ENCODE results near the gene RPL22. TPM values are rescaled to one million over a fixed set of nuclear protein-coding genes. Genes with fewer than 3 reads are reported as not detected.

The RPL22 gene
- total RNA-seq, 2 donors from 2014 or later, result 437 to 506 TPM

DNA sequence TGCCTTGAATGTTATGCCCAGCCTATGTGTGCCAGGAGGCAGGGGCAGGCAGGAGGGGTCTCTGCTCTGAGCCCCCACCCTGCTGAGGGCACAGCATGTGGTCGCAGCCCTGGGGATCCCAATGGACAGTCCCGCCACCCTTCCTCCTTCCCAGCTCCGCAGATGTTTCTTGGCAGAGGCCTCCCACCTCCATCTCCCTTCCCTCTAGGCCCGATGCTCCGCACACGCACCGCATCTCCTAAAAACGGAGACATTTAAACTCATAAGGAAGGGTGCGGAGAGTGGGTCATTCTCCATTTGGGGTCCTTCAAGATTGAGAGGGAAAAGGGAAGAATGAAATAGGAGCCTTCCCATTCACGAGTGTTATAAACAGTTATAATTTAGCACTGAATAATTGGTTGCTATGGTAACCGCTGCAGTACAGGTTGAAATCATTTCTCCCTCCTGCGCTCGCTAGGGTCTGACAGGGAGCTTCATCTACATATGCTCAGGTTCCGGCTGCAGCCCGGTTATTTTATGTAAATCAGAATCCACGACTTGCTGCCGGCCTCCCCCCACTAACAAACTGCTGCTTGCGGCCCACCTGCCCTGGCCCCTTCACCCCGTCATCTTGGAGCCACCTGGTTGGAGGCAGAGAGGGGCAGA is 35.3 kb downstream of the RPL22 start:
- no peak for ATAC-seq (replicated peaks)
- H3K4me1 Mint-ChIP-seq, result no peaks in the 10 kb centered on the region
- H3K36me3 Mint-ChIP-seq (ENCODE audit: low read depth), result no peaks in the 10 kb centered on the region
- no peak overlapping the region for H3K27ac Mint-ChIP-seq
- no peak overlapping the region for H3K4me3 Mint-ChIP-seq
- peaks cover 18% of the 10 kb centered on the region for H3K27me3 Mint-ChIP-seq
- no peaks in the 10 kb centered on the region for H3K9me3 Mint-ChIP-seq

DNA sequence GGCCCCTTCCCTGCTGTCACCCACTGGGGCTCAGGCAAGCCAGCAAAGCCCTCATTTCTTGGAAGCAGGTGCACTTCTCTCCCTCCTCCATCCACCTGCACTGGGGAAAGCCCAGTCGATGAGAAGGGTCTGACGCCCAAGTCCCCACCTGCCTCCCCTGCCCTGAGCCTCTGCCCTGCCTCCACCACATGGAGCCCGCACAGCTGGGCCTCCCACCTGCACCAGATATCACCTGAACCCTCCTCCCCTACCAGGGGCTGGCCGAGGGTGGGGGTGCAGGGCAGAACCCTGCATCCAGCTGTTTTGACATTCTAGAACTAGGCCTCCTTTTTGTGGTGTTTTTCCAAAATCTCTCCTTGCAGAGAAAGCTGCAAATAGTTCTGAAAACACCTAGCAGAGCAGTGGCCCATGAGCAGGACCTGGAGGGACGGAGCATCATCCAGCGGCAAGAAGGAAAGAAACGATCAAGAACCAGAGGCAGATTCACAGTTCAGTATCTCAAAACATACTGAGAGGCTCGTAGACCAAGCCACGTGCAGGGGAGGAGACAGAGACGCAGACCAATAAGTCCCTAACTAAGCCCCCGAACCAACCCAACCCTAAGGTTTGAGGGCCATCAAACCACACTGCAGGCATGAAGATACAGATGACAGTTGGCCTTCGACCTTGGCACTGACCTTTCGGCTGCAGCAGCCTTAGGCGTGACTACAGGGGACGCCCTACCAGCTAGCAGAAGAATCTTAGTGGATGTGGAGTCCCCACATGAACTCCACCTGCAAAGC is 36.0 kb downstream of the RPL22 start:
- H3K9me3 Mint-ChIP-seq, result no peaks in the 10 kb centered on the region
- no peaks in the 10 kb centered on the region for H3K36me3 Mint-ChIP-seq (ENCODE audit: low read depth)
- H3K27me3 Mint-ChIP-seq, result peaks cover 20% of the 10 kb centered on the region
- H3K27ac Mint-ChIP-seq, result no peak overlapping the region
- no peak for ATAC-seq (replicated peaks)
- no peak overlapping the region for H3K4me3 Mint-ChIP-seq
- no peaks in the 10 kb centered on the region for H3K4me1 Mint-ChIP-seq

DNA sequence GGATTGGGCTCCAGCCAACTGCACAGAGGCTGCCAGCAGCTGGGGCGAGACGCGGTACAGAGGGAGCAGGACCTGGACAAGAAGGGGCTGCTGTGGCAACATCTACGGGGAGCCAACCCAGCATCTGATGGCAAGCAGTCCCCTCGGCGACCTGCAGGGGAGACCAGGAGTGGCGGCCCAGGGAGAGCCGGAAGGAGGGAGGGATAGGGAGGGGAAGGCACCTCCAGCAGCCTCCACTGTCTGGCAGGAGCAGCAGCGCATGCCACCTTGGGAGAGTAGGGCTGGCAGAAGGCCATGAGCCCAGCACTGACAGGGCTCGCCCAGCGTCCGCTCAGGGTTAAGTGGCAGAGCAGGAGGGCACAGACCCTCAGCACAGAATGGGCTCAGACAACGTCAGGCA is 36.6 kb downstream of the RPL22 start:
- H3K36me3 Mint-ChIP-seq (ENCODE audit: low read depth), result no peaks in the 10 kb centered on the region
- peaks cover 3% of the 10 kb centered on the region for H3K4me1 Mint-ChIP-seq
- no peak overlapping the region for H3K27ac Mint-ChIP-seq
- H3K27me3 Mint-ChIP-seq, result peaks cover 21% of the 10 kb centered on the region
- no peak for ATAC-seq (replicated peaks)
- no peak overlapping the region for H3K4me3 Mint-ChIP-seq
- H3K9me3 Mint-ChIP-seq, result no peaks in the 10 kb centered on the region

DNA sequence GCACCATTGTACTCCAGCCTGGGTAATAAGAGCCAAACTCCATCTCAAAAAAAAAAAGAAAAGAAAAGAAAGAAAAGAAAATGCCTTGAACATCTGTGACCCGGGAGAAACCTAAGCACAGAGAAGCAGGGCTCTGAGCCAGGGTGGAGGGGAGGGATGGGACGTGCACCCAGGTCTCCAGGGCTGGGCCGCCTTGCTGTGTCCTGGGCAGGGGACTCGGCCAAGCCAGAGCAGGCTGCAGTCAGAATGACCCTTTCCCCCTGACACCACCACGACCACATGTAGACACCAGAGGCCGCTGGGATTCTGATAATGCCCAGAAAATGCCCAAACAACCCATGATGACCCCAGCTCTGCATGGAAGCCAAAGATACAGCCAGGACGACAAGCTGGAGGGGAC is 37.1 kb downstream of the RPL22 start:
- no peak for ATAC-seq (replicated peaks)
- H3K4me1 Mint-ChIP-seq, result peaks cover 7% of the 10 kb centered on the region
- H3K36me3 Mint-ChIP-seq (ENCODE audit: low read depth), result no peaks in the 10 kb centered on the region
- H3K9me3 Mint-ChIP-seq, result no peaks in the 10 kb centered on the region
- H3K4me3 Mint-ChIP-seq, result no peak overlapping the region
- no peak overlapping the region for H3K27ac Mint-ChIP-seq
- peaks cover 25% of the 10 kb centered on the region for H3K27me3 Mint-ChIP-seq

DNA sequence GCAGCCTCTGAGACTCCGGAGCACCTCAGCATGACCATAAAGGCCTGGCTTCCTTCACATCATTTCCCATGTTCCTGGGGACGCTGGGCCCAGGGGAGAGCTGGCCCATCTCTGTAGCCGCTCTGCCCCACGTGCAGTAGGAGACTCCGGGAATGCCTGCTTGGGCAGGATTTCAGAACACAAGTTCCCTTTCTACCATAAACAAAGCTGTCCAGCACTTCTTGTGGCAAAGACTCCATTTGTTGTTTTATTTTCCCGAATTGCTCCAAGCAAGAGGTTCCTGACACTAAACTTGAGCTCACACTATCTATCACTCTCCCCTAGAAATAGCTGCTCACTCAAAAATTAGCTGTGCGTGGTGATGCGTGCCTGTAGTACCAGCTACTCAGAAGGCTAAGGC is 41.2 kb downstream of the RPL22 start:
- Mint-ChIP-seq H3K36me3 (ENCODE audit: low read depth) (no peaks in the 10 kb centered on the region), H3K4me1 (peaks cover 8% of the 10 kb centered on the region), H3K4me3 (no peak overlapping the region), H3K27ac (no peak overlapping the region), H3K9me3 (no peaks in the 10 kb centered on the region), H3K27me3 (peaks cover 15% of the 10 kb centered on the region)
- ATAC-seq (replicated peaks), result no peak

DNA sequence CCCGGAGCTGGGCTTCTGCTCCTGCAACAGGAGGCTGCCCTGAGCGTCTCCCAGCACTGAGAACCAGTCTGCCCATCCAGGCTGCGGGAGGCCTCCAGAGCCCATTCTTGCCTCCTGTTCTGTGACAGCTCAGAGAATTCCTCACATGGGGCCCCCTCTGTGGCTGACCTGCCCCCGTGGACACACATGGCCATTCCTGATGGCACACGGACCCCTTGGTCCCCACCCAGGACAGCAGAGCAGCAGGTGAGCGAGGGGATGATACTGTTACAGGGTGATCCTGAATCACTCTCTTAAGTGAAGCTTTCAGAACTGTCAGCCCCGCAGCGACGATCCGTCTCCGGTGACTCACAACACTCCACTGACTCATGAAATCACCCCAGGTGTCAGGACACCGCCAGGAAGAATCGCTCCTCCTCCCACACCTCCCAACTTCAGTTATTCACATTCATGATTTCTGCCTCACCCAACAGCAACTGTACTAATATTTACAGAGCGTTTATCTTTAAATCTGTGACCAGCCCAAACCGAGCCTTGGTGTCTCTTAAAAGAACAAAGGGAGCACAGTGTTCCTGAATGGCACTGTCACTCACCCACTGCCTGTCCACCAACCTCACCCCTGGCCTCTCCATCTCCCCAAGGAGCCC is 41.7 kb downstream of the RPL22 start:
- Mint-ChIP-seq H3K27me3 (peaks cover 15% of the 10 kb centered on the region), H3K27ac (no peak overlapping the region), H3K9me3 (no peaks in the 10 kb centered on the region), H3K4me1 (peaks cover 8% of the 10 kb centered on the region), H3K4me3 (no peak overlapping the region), H3K36me3 (ENCODE audit: low read depth) (no peaks in the 10 kb centered on the region)
- ATAC-seq (replicated peaks), result peak; percentile 98

DNA sequence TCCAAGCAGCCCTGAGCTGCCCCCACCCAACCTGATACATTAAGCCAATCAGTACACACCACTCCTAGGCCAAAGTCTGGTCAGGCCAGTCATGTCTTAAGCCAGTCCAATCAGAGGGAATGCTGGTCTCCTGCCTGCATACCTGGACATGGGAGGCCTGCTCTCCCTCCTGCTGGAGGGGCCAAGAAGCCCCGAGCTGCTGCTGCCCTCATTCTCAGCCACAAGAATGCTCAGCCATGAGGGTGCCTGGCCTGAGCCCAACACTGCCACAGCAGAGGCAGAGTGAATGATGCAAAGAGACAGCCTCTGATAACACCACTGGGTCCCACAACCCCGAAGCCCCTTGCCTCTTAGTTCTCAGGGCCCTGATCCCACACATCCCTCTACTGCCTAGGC is 42.3 kb downstream of the RPL22 start:
- Mint-ChIP-seq H3K27me3 (peaks cover 15% of the 10 kb centered on the region), H3K4me3 (no peak overlapping the region), H3K4me1 (peaks cover 8% of the 10 kb centered on the region), H3K27ac (no peak overlapping the region), H3K36me3 (ENCODE audit: low read depth) (no peaks in the 10 kb centered on the region), H3K9me3 (no peaks in the 10 kb centered on the region)
- ATAC-seq (replicated peaks), result no peak

DNA sequence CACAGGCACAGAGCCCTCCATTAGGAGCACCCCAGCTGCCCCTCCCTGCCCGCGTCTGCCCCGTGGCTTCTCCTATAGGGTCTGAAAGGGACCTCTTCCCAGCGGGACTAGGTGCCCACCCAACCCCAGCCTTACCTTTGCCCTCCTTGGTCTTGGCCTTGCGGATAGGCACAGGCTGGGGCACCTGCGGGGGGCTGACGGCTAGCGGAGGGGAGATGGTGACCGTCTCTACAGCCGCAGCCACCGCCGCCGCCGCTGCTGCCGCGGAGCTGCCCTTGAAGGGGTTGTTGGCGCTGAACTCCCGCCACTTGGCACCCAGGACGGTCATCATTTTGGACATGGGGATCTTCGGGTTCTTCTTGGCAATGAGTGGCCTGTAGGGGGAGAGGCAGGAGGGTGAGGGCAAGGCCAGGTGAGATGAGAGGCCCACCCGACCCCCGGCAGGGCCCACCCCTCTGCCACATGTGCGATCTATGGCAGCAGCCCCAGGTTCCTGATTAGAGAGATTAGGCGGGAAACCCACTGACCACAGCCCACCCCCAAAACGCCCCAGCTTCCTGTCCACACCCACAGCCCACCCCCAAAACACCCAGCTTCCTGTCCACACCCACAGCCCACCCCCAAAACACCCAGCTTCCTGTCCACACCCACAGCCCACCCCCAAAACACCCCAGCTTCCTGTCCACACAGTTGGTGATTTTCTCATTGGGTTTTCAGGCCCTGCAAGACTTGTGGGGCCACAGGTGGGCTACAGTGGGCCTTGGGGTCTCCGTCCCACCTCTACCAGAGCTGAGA is 44.7 kb downstream of the RPL22 start:
- H3K9me3 Mint-ChIP-seq, result no peaks in the 10 kb centered on the region
- no peak for ATAC-seq (replicated peaks)
- no peaks in the 10 kb centered on the region for H3K36me3 Mint-ChIP-seq (ENCODE audit: low read depth)
- H3K27me3 Mint-ChIP-seq, result peaks cover 13% of the 10 kb centered on the region
- no peak overlapping the region for H3K27ac Mint-ChIP-seq
- peaks cover 8% of the 10 kb centered on the region for H3K4me1 Mint-ChIP-seq
- no peak overlapping the region for H3K4me3 Mint-ChIP-seq

DNA sequence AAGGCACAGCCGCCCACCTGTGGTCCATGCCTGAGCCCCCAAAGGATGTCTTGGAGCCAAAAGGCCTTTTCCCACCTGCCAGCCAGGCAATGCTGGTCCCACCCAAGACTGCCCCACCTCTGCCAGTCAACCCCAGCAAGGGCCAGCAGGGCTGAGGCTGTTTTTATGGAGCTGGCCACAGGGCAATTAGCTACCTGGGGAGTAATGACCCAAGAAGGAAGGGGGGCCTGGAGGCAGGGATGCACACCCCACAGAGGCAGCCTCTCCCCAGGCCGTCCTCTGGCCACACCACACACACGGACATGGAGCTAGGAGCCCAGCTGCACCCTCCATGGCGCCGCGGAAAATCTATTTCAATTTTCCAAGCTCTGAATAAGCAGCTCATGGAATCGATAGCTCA is 46.5 kb downstream of the RPL22 start:
- peaks cover 6% of the 10 kb centered on the region for H3K4me1 Mint-ChIP-seq
- H3K9me3 Mint-ChIP-seq, result no peaks in the 10 kb centered on the region
- ATAC-seq (replicated peaks), result no peak
- no peak overlapping the region for H3K4me3 Mint-ChIP-seq
- H3K27me3 Mint-ChIP-seq, result peaks cover 11% of the 10 kb centered on the region
- H3K36me3 Mint-ChIP-seq (ENCODE audit: low read depth), result no peaks in the 10 kb centered on the region
- H3K27ac Mint-ChIP-seq, result no peak overlapping the region

DNA sequence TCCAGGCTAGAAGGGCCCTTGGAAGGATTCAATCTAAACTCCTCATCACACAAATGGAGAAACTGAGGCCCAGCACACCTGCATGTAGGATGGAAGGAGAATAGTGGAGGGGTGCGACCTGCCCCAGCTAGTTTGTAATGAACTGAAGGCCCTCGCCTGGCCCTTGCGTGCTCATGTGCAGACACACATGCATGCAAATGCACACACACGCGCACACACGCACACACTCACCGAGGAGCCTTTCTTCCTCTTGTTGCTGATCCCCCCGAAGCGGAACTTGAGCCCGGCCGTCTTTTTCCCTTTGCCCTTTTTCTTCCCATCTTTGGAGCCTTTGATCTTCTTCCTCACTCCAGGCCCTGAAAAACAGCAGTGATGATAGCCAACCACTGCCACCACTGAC is 47.2 kb downstream of the RPL22 start:
- Mint-ChIP-seq H3K27ac (no peak overlapping the region), H3K27me3 (peaks cover 7% of the 10 kb centered on the region), H3K36me3 (ENCODE audit: low read depth) (no peaks in the 10 kb centered on the region), H3K4me3 (no peak overlapping the region), H3K9me3 (no peaks in the 10 kb centered on the region), H3K4me1 (no peaks in the 10 kb centered on the region)
- no peak for ATAC-seq (replicated peaks)

DNA sequence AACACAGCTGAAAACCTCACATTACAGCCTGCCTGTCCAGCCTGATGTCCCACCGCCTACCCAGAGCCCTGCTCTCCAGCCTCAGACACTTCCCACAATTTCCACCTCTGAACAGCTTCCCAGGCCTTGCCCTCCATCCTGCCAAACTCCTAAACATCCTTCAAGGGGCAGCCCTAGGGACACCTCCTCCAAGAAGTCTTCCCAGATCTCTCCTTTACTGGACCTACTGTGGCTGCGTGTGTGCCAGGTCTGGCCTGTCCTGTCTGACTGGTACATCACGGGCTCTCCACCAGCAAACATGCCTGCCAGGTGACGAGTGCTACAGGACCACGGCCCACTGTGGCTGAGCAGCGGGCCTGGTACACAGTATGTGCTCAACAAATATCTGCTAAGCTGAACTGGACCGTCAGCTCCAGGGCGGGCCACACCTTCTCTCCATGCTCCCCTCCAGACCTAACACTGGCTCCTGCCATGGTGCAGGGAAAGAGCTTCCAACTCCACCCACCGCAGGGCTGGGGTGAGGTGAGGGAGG is 48.0 kb downstream of the RPL22 start:
- H3K27me3 Mint-ChIP-seq, result peaks cover 7% of the 10 kb centered on the region
- H3K27ac Mint-ChIP-seq, result no peak overlapping the region
- H3K9me3 Mint-ChIP-seq, result no peaks in the 10 kb centered on the region
- no peaks in the 10 kb centered on the region for H3K4me1 Mint-ChIP-seq
- H3K4me3 Mint-ChIP-seq, result no peak overlapping the region
- ATAC-seq (replicated peaks), result no peak
- no peaks in the 10 kb centered on the region for H3K36me3 Mint-ChIP-seq (ENCODE audit: low read depth)

DNA sequence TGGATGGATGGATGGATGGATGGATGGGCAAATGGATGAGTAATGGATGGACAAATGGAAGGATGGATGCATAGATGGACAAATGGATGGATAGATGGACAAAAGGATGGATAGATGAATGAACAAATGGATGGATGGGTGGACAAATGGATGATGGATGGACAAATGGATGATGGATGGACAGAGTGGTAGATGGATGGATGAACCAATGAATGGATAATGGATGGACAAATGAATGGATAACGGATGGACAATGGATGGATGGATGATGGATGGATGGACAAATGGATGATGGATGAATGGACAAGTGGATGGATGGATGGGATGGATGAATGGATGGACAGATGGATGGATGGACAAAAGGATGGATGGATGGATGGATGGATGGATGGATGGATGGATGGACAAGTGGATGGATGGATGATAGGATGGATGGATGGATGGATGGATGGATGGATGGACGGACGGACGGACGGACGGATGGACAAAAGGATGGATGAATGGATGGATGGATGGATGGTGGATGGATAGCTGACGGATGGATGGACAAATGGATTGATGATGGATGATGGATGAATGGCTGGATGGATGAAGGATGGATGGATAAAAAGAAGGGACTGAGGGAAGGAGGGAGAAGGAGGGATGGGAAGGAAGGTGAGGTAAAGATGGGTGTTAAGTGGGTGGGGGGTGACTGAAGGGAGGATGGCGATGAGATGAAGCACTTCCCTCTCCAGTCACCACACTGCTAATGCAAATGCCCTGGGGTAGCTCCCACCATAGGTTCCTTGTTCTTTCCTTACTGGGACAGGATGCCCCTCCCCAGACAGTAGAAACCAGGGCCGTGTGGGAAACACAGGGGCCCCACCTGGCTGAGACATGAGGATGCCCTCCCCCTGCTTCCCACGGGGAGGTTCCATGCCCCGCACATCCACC is 49.1 kb downstream of the RPL22 start:
- H3K36me3 Mint-ChIP-seq (ENCODE audit: low read depth), result no peaks in the 10 kb centered on the region
- peaks cover 10% of the 10 kb centered on the region for H3K27me3 Mint-ChIP-seq
- no peak for ATAC-seq (replicated peaks)

DNA sequence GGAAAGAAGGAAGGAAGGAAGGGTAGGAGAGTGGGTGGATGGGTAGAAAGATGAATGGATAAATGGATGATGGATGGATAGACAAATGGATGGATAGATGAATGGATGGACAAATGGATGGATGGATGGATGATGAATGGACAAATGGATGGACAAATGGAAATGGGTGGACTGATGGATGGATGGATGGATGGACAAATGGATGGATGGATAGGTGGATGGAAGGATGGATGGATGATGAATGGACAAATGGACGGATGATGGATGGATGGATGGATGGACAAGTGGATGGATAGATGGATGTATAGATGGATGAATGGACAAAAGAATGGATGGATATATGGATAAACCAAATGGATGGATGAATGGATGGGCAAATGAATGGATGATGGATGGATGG is 49.8 kb downstream of the RPL22 start:
- Mint-ChIP-seq H3K9me3 (no peaks in the 10 kb centered on the region), H3K4me1 (no peaks in the 10 kb centered on the region), H3K36me3 (ENCODE audit: low read depth) (no peaks in the 10 kb centered on the region), H3K27me3 (peaks cover 10% of the 10 kb centered on the region), H3K27ac (no peak overlapping the region), H3K4me3 (no peak overlapping the region)
- no peak for ATAC-seq (replicated peaks)

More for the DNA sequence above, 49.1 kb downstream of the RPL22 start:
- no peaks in the 10 kb centered on the region for H3K4me1 Mint-ChIP-seq
- H3K4me3 Mint-ChIP-seq, result no peak overlapping the region
- H3K9me3 Mint-ChIP-seq, result no peaks in the 10 kb centered on the region
- no peak overlapping the region for H3K27ac Mint-ChIP-seq

All from activated T-helper 17 cell treated with anti-CD3 and anti-CD28 coated beads, Interleukin-2, amount 50 U/mL, for 72 hours (primary cell).